K562 (cell line): ENCODE results near the gene IGSF21.

ENCODE experiments used
- MEIS2 ChIP-seq: fragments of 450-650 bp; IDR thresholded peaks from 2 replicates; pipeline ENCODE4 v1.6.1; 2014; ENCODE audit warnings: mild to moderate bottlenecking; ENCODE audit not compliant: partially characterized antibody
- POU5F1 ChIP-seq: fragments of 150-350 bp; IDR thresholded peaks from 2 replicates; pipeline ENCODE4 v1.6.1; 2014; ENCODE audit warnings: borderline replicate concordance, low read length, low read depth, mild to moderate bottlenecking; ENCODE audit not compliant: partially characterized antibody
- SREBF1 ChIP-seq: fragments of 150-350 bp; IDR thresholded peaks from 2 replicates; pipeline ENCODE4 v1.6.1; 2014; ENCODE audit warnings: antibody characterized with exemption, low read depth, low read length, borderline replicate concordance
- ZNF24 ChIP-seq: fragments of 450-650 bp; IDR thresholded peaks from 2 replicates; pipeline ENCODE4 v1.6.1; 2016
- ZNF583 ChIP-seq: fragments of 250-450 bp; sonication (Bioruptor Pico); IDR thresholded peaks from 2 replicates; pipeline ENCODE4 v1.4.0; 2020

DNA sequence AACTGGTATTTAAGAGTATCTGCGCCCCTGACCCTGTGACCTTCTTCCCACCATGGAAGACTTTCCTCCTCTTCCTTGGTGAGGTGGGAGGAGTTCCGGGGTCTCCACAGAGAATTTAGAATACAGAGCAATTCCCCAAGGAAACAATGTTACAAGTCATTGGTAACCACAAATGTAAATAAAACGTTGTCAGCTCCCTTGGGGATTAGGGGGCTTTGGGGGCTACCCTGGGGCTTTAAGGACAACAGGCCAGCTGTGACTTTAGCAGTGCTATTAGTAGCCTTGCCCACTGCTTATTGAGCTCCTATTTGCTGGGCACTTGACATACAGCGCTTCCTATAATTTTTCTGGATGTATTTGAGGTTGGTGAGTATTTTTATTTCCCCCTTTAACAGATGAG, 69.0 kb downstream of the IGSF21 start:
- TF ChIP-seq MEIS2 (no peak), ZNF583 (CRISPR knock-in tag) (no peak), ZNF24 (no peak), POU5F1 (no peak), SREBF1 (no peak)
